NCI-H2171 treated with DMSO at 0.1 percent for 48 hours (cell line): ENCODE data around the gene SFTPD.
"Not testable (repeated sequence)": the region's sequence is repeated elsewhere in the genome, so short reads cannot be mapped to it uniquely, and the experiment has no call there.

ENCODE experiments used
- DNase-seq: peaks from one replicate; lab custom pipeline; 2025; lab: John Stamatoyannopoulos, UW

The SFTPD gene

DNA sequence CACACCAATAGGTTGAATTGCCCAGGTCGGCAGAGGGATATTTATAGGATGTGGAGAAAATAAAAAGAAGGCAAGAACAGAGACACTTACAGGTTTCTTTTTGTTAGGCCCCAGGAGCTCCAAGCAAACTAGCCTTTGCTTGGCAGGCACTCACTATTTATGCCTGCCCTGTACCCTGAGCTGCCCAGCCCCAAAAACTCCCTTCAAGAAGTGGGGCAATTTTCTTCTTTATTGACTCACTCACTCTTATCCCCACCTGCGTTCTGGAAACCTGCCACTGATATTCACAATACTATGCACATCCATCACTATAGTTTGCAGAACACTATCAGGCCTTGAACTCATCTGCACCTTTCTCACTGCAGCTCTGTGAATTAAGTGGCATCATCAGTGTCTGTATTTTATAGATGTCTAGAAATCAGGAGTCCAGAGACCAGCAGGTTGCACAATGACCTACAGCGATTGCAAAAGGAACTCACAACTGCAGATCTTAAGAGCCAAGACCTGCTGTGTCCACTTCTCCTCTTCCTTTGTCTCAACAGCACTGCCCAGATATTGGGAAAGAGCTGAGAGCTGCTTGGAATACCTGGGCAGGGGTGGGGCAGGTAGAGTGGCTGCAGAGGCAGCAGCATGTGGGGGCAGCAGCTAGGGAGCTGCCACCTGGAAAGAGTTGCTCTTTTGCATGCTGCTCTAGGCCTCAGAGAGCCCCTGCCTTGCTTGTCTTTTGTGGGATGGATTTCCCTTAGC, at the start of gene SFTPD:
Gene SFTPD (minus strand): TSS at position 130 of the 747 bp plus-strand sequence. CDS start 2,446 bp downstream, outside the sequence.
- DNase-seq: no peak

- DNase-seq: peak; percentile 75
Measured at GRCh38 chr10:79995979-79996634, 47.2 kb upstream of the SFTPD start.

GRCh38 chr10:79994556-79994955, 45.7 kb upstream of the SFTPD start:
- no peak for DNase-seq

- DNase-seq: not testable (repeated sequence)
Measured at GRCh38 chr10:79988199-79988598, 39.3 kb upstream of the SFTPD start.

DNA sequence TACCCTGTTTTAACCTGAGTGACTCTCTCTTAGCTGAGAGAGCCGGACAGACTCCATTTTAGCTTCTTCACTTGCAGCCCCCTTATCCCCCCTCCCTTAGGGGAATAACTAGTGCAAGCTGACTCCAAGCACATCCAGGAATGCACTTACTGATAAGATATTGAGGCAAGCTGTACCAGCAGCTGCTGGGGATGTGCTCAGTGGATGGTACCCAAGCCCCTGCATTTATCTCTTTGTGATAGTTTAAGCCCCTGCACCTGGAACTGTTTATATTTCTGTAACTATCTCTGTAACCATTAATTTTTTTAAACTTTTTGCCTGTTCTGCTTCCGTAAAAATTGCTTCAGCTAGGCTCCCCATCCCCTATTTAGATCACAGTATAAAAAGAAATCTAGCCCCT, 37.8 kb upstream of the SFTPD start:
- not testable (repeated sequence) for DNase-seq

DNA sequence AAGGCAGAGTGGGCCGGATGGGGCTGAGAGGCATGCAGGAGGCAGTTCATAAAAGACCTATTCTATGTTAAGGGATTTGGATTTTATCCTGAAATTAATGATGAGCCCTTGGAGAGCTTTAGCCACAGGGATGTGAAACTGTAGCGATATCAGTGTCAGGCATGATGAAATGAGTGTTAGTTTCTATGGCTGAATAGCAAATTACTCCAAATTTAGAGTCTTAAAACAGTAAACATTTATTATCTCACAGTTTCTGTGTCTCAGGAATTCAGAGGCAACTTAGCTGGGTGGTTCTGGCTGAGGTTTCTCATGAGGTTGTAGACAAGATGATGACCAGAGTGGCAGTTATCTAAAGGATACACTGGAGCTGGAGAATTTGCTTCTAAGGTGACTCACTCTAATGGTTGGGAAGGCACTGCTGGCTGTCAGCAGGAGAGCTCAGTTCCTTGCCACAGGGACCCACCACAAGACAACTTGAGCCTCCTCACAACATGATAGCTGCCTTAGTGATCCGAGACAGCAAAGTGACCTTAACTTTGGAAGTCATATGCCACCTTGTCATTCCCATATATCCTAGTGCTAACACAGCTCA, 36.7 kb upstream of the SFTPD start:
- no peak for DNase-seq

DNA sequence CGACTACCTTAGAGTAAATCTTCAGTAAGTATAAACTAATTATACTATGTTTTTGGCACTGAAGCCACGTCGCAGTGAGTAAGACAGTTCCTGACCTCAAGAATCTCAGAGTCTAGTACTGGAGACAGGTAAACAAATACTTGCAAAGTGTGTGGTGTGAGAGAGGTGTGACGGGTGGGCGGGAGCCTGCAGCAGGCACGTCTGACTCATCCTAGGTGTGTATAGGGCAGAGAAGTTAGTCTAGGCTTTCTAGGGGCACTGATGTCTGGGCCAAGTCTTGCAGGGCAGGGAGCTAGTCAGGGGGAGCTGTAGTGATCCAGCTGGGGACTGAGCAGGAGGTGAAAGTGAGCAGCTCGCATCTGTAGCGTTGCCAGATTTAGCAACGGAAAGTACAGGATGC, 35.9 kb upstream of the SFTPD start:
- no peak for DNase-seq

DNA sequence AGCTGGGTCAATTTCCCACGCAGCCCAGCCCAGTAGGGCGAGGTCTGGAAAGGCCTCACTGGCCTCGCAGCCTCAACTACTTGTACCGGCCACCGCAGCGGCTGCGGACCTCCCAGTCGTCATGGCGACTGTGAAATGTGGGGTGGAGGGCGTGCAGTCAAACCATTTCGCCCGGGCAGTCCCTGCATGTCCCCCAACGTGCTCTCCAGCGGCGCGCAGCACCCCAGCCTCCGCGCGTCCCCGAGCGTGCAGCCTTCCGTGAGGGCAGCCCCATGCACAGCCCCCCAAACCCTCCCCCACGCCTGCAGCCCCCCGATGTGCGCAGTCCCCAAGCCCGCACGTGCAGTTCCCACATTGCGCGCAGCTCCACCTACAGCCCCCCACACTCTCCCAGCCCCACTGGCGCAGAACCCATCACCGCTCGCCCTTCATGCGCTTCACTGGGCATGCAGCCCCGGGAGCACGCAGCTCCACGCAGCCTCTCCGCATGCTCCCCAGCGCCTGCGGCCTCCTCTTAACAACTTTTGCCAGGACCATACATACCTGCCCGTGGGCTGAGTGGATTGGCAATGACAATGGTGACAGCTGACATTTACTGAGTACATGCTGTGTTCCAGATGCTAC, 34.5 kb upstream of the SFTPD start:
- no peak for DNase-seq

GRCh38 chr10:79982861-79983260, 34.0 kb upstream of the SFTPD start:
- DNase-seq: no peak

- DNase-seq: peak; percentile 34
Measured at GRCh38 chr10:79982362-79982800, 33.5 kb upstream of the SFTPD start.

- DNase-seq: peak; percentile 69
Measured at GRCh38 chr10:79981450-79982361, 32.8 kb upstream of the SFTPD start.

- DNase-seq: no peak
Measured at GRCh38 chr10:79980711-79981110, 31.8 kb upstream of the SFTPD start.

GRCh38 chr10:79979976-79980687, 31.2 kb upstream of the SFTPD start:
- no peak for DNase-seq

- no peak for DNase-seq
Measured at GRCh38 chr10:79979310-79979975, 30.5 kb upstream of the SFTPD start.

- peak; percentile 4 for DNase-seq
Measured at GRCh38 chr10:79976999-79977398, 28.1 kb upstream of the SFTPD start.

DNA sequence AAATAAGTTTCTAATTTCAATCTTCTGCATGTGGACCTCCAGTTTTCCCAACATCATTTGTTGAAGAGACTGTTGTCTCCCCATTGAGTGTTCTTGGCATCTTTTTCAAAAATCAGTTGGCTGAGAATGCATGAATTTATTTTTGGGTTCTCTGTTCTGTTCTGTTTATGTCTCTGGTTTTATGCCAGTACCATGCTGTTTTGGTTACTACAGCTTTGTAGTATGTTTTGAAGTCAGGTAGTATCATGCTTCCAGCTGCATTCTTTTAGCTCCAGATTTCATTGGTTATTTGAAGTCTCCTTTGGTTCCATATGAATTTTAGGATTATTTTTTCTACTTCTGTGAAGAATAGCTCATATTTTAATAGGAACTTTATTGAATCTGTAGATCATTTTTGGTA, 21.2 kb upstream of the SFTPD start:
- no peak for DNase-seq

GRCh38 chr10:79947787-79948424, 999 bp downstream of the SFTPD start:
- DNase-seq: no peak

DNA sequence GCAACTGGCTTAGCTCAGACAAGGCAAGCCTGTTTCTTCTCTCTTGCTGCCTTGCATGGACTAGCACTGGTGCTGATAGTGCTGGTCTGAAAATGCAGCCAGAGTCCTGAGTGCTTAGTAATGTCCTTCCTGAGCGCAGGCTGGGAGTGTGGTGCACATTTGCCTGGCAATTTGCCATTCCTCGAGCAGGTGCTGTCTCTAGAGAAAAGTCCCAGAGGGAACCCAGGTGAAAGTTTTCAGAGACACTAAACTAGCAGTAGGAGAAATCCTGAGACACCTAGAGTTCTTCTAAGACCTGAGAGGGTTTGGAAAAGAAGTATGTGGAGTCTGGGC, 1.9 kb downstream of the SFTPD start:
- DNase-seq: peak; percentile 5

DNA sequence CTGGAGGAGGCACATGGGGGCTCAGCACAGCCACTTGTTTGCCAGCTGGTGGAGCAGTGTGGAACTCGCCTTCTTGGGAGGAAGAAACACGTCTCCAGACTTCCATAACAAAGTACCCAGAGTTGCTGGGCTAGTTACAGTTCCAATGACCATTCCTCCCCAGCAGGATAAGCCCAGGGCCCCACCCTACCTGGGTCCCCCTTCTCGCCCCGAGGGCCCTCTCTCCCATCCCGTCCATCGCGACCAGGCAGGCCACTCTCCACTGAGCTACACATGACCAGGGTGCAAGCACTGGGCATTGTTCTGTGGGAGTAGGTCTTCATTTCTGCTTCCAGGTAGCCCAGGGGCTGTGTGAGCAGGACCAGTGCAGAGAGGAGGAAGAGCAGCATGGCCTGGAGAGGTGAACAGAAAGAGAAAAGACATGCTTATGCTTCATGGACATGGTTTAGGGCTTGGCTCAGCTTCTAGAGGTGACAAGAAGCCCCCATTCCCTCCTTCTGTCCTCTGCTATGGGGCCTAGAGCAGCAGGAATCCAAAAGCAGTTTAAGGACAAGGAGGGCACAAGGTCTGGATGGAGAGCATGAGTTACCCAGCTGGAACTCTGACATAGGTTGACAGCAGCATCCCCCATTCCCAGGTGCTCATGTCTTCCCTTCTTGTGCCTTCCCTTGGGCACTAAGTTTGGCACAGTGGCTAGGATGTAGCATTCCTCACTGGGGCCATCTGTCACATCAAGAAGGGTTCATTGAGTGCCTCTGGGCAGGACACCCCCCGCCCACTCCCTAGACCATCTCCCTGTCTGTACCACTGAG, 2.4 kb downstream of the SFTPD start:
- no peak for DNase-seq
